C4-2B (cell line): ENCODE measurements around the gene MCCC2.
"Not testable (repeated sequence)": the region's sequence is repeated elsewhere in the genome, so short reads cannot be mapped to it uniquely, and the experiment has no call there.

Experiments used
- H3K27ac ChIP-seq: fragments of 450-650 bp; 2 replicates; pipeline ENCODE4 v1.5.1; 2017
- ZFX ChIP-seq: fragments of 450-650 bp; IDR thresholded peaks from 2 replicates; pipeline ENCODE4 v1.6.1; 2017
- TF ChIP-seq, protein P1 (sequence below): fragments of 450-650 bp; conservative IDR thresholded peaks from 2 replicates; pipeline ENCODE4 v1.5.1; 2017; ENCODE audit warnings: mild to moderate bottlenecking

Gene MCCC2

GRCh38 chr5:71586941-71587765, at the start of gene MCCC2:
Gene MCCC2 (plus strand): TSS chr5:71587340. CDS start chr5:71587426, 86 bp downstream.
- peak within 1 kb of the TSS; percentile 20 for H3K27ac ChIP-seq
- TF ChIP-seq ZFX, result no peak
- TF ChIP-seq, protein P1, sequence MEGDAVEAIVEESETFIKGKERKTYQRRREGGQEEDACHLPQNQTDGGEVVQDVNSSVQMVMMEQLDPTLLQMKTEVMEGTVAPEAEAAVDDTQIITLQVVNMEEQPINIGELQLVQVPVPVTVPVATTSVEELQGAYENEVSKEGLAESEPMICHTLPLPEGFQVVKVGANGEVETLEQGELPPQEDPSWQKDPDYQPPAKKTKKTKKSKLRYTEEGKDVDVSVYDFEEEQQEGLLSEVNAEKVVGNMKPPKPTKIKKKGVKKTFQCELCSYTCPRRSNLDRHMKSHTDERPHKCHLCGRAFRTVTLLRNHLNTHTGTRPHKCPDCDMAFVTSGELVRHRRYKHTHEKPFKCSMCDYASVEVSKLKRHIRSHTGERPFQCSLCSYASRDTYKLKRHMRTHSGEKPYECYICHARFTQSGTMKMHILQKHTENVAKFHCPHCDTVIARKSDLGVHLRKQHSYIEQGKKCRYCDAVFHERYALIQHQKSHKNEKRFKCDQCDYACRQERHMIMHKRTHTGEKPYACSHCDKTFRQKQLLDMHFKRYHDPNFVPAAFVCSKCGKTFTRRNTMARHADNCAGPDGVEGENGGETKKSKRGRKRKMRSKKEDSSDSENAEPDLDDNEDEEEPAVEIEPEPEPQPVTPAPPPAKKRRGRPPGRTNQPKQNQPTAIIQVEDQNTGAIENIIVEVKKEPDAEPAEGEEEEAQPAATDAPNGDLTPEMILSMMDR, result no peak

GRCh38 chr5:71537687-71538086, 49.5 kb upstream of the MCCC2 start:
- 0 out of 2 replicates have a peak overlapping the region, but pooled peaks have one; percentile 31 for H3K27ac ChIP-seq
- TF ChIP-seq, protein P1, result no peak

DNA sequence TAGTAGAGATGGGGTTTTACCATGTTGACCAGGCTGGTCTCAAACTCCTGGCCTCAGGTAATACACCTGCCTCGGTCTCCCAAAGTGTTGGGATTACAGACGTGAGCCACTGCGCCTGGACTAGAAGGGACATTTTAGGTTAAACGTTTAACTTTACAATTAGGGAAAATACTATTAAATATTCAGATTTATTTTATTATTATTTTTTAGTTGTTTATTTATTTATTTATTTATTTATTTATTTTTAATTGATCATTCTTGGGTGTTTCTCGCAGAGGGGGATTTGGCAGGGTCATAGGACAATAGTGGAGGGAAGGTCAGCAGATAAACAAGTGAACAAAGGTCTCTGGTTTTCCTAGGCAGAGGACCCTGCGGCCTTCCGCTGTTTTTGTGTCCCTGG, 36.3 kb upstream of the MCCC2 start:
- not testable (repeated sequence) for H3K27ac ChIP-seq

DNA sequence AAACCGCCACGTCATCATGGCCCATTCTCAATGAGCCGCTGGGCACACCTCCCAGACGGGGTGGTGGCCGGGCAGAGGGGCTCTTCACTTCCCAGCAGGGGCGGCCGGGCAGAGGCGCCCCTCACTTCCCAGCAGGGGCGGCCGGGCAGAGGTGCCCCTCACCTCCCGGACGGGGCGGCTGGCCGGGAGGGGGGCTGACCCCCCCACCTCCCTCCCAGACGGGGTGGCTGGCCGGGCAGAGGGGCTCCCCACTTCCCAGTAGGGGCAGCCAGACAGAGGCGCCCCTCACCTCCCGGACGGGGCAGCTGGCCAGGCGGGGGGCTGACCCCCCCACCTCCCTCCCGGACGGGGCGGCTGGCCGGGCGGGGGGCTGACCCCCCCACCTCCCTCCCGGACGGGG, 35.6 kb upstream of the MCCC2 start:
- not testable (repeated sequence) for H3K27ac ChIP-seq

DNA sequence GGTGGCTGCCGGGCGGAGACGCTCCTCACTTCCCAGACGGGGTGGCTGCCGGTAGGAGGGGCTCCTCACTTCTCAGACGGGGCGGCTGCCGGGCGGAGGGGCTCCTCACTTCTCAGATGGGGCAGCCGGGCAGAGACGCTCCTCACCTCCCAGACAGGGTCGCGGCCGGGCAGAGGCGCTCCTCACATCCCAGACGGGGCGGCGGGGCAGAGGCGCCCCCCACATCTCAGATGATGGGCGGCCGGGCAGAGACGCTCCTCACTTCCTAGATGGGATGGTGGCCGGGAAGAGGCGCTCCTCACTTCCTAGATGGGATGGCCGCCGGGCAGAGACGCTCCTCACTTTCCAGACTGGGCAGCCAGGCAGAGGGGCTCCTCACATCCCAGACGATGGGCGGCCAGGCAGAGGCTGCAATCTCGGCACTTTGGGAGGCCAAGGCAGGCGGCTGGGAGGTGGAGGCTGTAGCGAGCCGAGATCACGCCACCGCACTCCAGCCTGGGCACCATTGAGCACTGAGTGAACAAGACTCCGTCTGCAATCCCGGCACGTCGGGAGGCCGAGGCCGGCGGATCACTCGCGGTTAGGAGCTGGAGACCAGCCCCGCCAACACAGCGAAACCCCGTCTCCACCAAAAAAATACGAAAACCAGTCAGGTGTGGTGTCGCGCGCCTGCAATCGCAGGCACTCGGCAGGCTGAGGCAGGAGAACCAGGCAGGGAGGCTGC, 35.0 kb upstream of the MCCC2 start:
- not testable (repeated sequence) for H3K27ac ChIP-seq

DNA sequence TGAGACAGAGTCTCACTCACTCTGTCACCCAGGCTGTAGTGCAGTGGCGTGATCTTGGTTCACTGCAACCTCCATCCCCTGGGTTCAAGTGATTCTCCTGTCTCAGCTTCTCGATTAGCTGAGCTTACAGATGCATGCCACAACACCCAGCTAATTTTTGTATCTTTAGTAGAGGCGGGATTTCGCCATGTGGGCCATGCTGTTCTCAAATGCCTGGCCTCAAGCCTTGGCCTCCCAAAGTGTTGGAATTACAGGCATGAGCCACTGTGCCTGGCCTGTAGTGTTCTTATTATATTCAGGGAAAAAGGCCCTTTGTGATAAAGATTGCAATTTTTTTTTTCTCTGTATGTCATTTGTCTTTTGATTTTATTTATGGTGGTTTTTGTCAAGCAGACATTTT, 24.0 kb upstream of the MCCC2 start:
- no peak overlapping the region; the same call in 1 of the 2 replicates for H3K27ac ChIP-seq
- TF ChIP-seq, protein P1, result no peak
- no peak for TF ChIP-seq ZFX

- H3K27ac ChIP-seq, result no peak overlapping the region
- TF ChIP-seq ZFX, result no peak
- TF ChIP-seq, protein P1, result no peak
Observed at GRCh38 chr5:71564895-71565294, 22.2 kb upstream of the MCCC2 start.

DNA sequence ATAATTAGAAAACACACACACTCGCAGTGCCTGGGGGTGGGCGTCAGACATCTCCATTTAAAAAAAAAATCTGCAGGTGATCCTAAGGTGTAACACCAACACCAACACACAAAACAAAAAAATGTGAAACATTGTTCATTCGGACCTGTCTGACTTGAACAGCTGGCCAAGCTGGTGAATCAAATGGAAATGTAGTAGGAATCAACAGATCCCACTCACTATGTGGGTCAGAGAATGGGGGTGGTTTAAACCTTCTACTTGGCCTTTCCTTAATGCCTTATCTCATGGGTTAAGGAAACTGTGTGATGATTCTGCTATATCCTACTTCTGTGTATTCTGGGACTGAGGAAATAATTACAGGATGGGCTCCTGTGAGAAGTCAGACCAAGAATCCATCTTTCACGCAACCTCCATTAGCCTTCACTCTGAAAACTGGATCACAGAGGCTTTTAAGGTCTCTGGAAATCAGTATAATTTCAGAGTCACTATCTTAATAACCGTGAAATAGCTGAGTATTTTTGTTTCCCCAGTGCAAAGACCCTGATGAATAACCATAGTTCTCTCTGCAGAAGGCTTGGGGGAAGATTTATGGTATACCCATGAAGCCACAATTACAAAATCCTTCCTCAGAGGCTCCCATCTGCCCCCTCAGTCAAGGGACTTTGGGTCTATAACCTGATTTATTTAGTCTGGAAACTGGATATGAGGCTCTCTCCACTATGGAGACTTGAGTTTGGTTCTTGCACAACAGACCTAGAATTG, 17.2 kb upstream of the MCCC2 start:
- TF ChIP-seq, protein P1, result no peak
- no peak for TF ChIP-seq ZFX
- H3K27ac ChIP-seq, result no peak overlapping the region

DNA sequence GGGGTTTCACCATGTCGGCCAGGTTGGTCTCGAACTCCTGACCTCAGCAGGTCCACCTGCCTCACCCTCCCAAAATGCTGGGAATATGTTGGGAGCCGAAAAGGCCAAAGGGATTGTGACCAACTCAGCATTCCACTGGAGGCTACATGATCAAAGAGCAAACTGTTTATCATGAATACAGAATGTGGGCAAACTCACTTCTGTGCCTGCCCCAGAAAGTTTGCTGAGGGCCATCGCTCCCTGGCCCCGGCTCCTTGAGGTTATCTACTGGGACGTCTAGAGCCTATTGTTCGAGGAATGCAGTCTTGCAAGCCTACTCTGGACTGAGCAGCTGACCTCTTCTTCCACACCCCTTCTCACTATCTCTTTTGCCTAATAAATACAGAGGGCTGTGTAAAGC, 15.3 kb upstream of the MCCC2 start:
- not testable (repeated sequence) for H3K27ac ChIP-seq
